ENCODE results near the gene CPNE4.

CPNE4 gene

DNA sequence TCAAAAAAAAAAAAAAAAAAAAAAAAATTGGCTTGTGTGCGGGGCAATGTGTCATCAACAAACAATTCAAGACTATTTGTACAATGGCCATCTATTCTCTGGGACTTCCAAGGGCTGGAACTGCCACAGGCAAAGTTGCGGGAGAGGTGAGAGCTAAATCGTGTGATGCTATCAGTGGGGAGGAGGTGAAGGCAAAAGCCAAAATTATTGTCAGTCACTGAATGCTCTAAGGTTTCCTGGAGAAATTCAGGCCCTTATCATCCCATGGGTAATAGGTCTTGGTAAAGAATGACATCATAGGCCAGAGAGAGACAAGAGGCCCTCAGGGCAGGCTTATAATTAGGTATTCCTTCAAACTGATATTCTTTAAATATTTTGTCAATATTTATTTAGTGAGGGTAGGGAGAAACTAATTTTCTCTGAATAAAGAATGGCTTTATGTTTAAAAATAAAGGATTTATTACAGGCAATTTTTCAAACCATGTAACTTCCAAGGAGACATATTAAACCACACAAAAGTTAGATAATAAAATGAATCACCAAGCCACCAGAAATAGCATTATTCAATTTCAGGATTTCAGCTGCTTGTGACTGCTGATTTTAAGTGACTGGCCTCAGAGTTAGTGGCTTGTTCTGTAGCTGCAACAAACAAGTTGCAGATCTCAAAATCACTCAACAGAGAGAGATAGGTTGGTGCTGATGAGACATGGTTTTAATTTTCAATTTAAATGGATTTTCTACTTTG lies 305.7 kb downstream of the CPNE4 start:
- in situ Hi-C loops (cut with HindIII; ENCODE audit: low pct_unique_long_range_greater_than_20kb, low sequenced_read_pairs), result no loop called here
- no peak for DNase-seq (ENCODE audit: low read depth in 1 of 2, low spot score in 1 of 2)
- TF ChIP-seq JUND (IDR thresholded peaks at IDR 0.05; ENCODE audit: low read depth), result no peak

DNA sequence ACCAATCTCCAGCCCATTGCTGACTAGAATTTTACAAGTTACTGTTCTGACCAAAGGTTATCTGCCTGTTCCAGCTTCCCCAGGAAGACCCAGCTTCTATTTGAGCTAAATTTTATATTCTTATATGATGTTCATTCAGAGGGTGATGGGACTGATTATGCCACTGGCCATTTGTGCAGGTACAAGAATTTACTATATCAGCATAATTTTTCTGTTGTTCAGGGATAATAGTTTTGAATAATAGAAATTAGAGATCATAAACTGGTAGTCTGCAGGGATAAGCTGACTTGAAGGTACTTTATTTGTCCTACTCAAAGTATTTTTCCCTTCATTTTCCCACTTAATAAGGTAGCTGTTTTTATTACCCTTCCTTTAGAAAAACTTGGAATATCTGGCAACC lies 309.4 kb downstream of the CPNE4 start:
- TF ChIP-seq JUND (IDR thresholded peaks at IDR 0.05; ENCODE audit: low read depth), result no peak
- no peak for DNase-seq (ENCODE audit: low read depth in 1 of 2, low spot score in 1 of 2)
- in situ Hi-C loops (cut with HindIII; ENCODE audit: low pct_unique_long_range_greater_than_20kb, low sequenced_read_pairs), result no loop called here

DNA sequence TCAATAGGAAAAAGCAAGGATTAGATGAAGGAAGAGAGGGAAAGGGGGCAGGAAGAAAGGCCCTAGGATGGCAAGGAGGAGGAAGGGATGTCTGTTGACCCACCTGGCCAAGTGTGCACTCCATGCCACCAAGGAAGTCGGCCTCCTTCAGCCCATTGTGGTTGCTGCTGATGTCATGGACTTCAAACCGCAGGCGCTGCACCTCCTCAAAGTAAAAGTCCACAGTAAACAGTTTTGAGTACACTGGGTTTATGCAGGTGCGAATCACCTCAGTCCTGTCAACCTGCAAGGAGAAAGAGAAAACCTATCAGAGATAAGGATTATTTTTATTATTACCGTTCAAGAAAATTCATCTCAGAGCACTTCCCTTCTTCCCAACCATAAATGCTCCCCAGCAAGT lies 311.5 kb downstream of the CPNE4 start:
- TF ChIP-seq JUND (IDR thresholded peaks at IDR 0.05; ENCODE audit: low read depth), result no peak
- in situ Hi-C loops (cut with HindIII; ENCODE audit: low pct_unique_long_range_greater_than_20kb, low sequenced_read_pairs), result no loop called here
- DNase-seq (ENCODE audit: low read depth in 1 of 2, low spot score in 1 of 2), result no peak

DNA sequence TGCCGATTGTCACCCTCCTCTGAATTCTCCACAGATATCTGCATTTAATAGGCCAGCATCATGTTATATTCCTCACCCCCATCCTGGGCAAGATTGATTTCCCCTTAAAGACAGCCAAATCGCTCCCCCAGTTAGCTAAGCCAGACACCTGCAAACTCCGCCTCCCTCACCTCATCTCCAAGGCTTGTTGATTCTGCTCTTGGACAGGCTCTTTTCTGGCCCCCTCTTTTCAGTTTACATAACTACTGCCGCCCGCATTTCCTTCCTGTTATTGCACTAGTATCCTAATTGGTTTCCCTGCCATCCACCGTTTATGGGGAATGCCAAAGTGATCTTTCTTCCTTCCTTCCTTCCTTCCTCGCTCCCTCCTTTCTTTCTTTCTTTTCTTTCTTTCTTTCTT lies 317.3 kb downstream of the CPNE4 start:
- TF ChIP-seq JUND (IDR thresholded peaks at IDR 0.05; ENCODE audit: low read depth), result no peak
- in situ Hi-C loops (cut with HindIII; ENCODE audit: low pct_unique_long_range_greater_than_20kb, low sequenced_read_pairs), result no loop called here

DNA sequence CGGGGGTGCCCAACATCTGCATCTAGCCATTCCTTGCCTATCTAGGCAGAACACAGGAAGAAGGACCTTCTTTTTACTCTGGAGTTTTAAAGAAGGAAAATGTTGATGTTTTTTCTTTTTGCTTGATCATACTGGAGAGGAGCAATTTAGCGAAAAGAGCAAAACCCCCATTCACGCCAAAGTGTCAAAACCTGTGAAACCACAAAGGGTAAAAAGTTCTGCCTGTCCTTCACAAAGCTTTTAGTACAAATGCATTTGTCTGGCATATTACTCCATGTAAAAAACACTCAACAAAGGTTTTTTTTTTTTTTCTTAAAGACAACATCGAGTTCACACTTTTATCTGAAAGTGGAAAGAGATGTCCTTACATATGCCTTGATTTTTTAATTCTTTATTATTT lies 317.9 kb downstream of the CPNE4 start:
- DNase-seq (ENCODE audit: low read depth in 1 of 2, low spot score in 1 of 2), result no peak
- in situ Hi-C loops (cut with HindIII; ENCODE audit: low pct_unique_long_range_greater_than_20kb, low sequenced_read_pairs), result no loop called here
- no peak for TF ChIP-seq JUND (IDR thresholded peaks at IDR 0.05; ENCODE audit: low read depth)

More for the DNA sequence above, 317.3 kb downstream of the CPNE4 start:
- no peak for DNase-seq (ENCODE audit: low read depth in 1 of 2, low spot score in 1 of 2)

DNA sequence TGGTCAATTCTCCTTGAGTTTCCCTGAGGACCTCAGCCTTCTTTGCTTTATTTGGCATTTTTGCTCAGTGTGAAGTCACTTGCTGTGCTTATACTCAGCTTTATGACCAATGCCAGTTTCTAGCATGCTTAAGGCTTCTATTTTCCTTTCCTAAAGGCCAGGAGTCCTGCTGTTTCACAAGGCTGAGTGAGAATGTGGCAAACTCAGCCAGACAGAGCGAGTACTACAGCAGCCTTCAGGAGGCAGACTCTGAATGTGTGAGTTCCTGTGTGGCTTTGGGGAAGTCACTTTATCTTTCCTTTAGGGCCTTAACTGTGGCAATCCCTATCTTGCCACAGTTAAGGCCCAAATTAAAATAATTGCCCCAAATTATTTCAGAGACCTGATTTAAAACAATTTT lies 318.8 kb downstream of the CPNE4 start:
- TF ChIP-seq JUND (IDR thresholded peaks at IDR 0.05; ENCODE audit: low read depth), result no peak
- in situ Hi-C loops (cut with HindIII; ENCODE audit: low pct_unique_long_range_greater_than_20kb, low sequenced_read_pairs), result no loop called here
- no peak for DNase-seq (ENCODE audit: low read depth in 1 of 2, low spot score in 1 of 2)

DNA sequence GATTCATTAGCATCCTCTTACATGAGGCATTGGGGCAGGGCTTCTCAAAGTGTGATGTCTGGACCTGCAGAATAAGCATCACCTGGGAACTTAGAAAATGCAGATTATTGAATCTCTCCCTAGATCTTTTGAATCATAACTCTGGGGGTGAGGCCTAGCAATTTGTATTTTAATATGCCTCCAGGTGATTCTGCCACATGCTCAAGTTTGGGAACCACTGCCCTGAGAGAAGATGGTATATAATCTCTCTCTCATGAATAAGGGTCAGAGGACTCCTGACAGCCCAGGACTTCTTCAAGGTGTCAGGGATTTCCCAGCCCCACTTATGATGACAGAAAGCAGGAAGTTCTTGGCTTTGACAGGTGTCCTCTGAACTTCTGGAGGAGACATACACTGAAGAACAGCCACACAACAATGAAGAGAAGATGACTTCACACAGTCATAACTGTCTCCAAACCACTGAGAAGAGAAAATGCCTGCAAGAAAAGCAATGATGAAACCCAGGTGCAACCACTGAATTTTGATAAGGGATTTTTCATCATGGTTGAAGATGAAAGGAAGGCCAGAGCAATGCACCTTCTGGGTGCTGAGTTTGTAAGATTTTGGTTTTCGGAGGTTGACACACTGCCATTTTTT lies 320.1 kb downstream of the CPNE4 start:
- TF ChIP-seq JUND (IDR thresholded peaks at IDR 0.05; ENCODE audit: low read depth), result no peak
- in situ Hi-C loops (cut with HindIII; ENCODE audit: low pct_unique_long_range_greater_than_20kb, low sequenced_read_pairs), result no loop called here

DNA sequence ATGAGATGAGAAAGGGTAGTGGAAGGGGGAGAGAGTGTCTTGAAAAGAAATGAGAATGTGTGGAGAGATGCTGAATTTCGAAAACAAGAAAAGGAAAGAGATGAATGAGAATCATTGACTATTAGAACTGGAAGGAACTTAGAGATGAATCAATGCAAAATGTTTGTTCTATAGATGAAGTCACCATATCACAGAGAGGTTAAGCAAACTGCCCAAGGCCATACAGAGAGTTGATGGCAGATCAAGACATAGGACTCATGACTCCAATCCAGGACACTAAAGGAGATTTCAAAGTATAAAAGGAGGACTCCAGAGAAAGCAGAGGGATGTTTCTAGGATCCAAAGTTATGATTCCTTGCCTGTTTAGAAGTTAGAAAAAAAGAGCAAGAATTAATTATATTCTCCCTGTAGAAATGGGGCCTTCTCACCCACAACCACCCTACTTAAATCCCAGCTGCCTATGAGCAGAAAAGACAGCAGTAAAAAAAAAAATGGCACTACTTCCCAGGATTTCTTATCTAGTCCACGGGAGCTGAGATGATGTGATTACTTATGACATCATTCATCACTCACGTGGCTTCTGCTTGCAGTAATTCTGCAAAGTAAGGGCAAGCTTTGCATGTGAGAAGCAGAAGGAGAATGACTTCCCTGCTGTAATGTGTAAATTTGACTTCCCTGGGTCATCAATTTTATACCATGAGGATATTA lies 321.2 kb downstream of the CPNE4 start:
- no peak for TF ChIP-seq JUND (IDR thresholded peaks at IDR 0.05; ENCODE audit: low read depth)
- DNase-seq (ENCODE audit: low read depth in 1 of 2, low spot score in 1 of 2), result no peak
- in situ Hi-C loops (cut with HindIII; ENCODE audit: low pct_unique_long_range_greater_than_20kb, low sequenced_read_pairs), result no loop called here

More for the DNA sequence above, 320.1 kb downstream of the CPNE4 start:
- DNase-seq (ENCODE audit: low read depth in 1 of 2, low spot score in 1 of 2), result no peak

DNA sequence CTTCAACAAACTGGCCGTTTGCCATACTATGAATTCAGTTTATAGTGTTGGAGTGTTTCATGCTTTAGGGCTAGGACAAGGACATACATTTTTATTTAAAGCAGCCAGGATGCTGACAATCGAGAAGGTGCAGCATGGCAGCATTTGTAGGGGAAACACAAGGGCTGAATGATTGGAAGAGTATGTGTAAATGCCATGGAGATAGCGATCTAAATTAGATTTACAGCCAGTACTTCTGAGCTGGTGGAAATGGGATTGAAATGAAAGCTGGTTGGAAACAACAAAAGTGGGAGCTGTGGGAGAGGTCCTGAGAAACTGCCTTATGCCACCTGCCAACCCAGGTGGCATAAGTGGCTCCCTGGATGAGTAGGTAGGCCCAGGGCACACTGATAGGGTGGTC lies 322.2 kb downstream of the CPNE4 start:
- in situ Hi-C loops (cut with HindIII; ENCODE audit: low pct_unique_long_range_greater_than_20kb, low sequenced_read_pairs), result no loop called here
- DNase-seq (ENCODE audit: low read depth in 1 of 2, low spot score in 1 of 2), result no peak
- no peak for TF ChIP-seq JUND (IDR thresholded peaks at IDR 0.05; ENCODE audit: low read depth)

DNA sequence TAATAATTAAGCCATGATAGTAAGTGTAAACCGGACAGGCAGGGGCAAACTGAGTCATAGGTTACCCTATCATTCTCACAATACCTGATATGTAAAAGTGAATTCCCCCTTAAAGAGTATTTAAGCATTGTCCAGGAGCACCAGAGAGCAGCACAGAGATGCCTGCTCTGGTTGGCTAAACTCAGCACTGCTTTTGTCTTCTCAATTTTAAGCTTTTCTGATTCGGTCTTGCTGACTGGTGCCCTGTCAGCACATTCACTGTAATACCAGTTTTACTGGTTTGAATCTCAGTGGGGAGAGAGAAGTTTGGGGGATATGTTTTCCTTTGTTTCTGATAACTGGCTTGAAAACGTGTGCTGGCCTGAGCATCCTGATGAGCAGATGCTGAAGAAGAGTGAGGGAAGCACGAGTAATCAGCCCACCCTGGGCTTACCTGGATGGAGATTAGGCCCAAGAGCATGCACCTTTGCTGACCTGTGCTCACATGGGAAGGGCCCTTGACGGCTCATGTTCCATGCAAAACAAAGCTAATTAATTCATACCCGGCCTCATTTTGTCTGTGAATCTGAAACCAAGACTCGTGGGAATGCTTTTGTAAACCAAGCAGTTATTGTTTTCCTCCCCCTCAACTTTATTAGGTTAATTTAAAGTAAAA lies 323.6 kb downstream of the CPNE4 start:
- DNase-seq (ENCODE audit: low read depth in 1 of 2, low spot score in 1 of 2), result no peak
- TF ChIP-seq JUND (IDR thresholded peaks at IDR 0.05; ENCODE audit: low read depth), result no peak
- in situ Hi-C loops (cut with HindIII; ENCODE audit: low pct_unique_long_range_greater_than_20kb, low sequenced_read_pairs), result no loop called here

DNA sequence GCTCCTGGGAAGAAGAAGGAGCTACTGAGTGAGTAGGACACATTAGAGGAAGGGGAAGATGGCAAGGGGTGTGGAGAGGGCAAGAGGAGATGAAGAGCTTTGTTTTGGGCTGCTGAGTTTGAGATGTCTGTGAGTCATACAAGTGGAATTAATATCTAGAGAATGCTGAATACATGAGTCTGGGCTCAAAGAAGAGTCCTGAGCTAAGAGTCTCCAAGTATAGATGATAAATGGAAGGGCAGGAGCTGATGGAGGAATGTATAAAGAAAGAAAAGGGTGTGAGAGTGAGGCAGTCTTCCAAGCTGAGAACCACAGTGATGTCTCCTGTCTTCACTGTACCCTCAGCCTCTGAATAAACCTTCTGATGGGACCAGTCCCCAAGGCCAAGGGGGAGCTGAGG lies 326.6 kb downstream of the CPNE4 start:
- in situ Hi-C loops (cut with HindIII; ENCODE audit: low pct_unique_long_range_greater_than_20kb, low sequenced_read_pairs), result no loop called here
- DNase-seq (ENCODE audit: low read depth in 1 of 2, low spot score in 1 of 2), result no peak
- no peak for TF ChIP-seq JUND (IDR thresholded peaks at IDR 0.05; ENCODE audit: low read depth)

DNA sequence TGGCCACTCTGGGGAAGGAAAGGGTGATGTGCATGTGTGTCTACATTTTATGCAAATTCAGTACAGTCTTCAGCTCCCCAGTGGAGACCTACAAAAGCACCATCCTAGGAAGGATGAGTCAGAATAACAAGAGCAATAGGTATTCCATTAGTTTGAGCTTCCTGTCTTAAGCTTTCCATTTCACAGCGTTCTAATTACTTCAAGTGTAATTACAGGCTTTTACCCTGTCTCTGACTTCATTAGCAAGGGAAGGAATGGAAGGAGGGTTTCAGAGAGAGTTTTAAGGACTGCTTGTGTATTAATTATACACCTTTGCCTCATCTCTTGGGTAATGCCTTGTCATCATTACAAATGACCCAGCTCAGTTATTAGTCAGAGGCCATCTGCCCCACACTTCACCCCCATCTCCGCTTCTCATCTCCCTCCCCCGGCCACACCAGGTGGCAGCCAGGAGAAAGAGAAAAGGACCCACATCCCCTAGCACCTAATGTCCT lies 329.2 kb downstream of the CPNE4 start:
- in situ Hi-C loops (cut with HindIII; ENCODE audit: low pct_unique_long_range_greater_than_20kb, low sequenced_read_pairs), result no loop called here
- no peak for TF ChIP-seq JUND (IDR thresholded peaks at IDR 0.05; ENCODE audit: low read depth)
- no peak for DNase-seq (ENCODE audit: low read depth in 1 of 2, low spot score in 1 of 2)
